ENCODE results near the gene ISCU.

Gene ISCU

GRCh38 chr12:108603743-108604142 is 41.3 kb downstream of the ISCU start:
- DNase-seq (ENCODE audit: low read depth) = no peak

GRCh38 chr12:108604208-108604941 is 42.0 kb downstream of the ISCU start:
- DNase-seq (ENCODE audit: low read depth) = no peak

- DNase-seq (ENCODE audit: low read depth) = no peak
These were observed 42.7 kb downstream of the ISCU start for GRCh38 chr12:108605000-108605689.

- DNase-seq (ENCODE audit: low read depth) = no peak
These were observed 43.5 kb downstream of the ISCU start for GRCh38 chr12:108605690-108606406.

- DNase-seq (ENCODE audit: low read depth) = no peak
These were observed 44.1 kb downstream of the ISCU start for GRCh38 chr12:108606492-108606891.

- no peak for DNase-seq (ENCODE audit: low read depth)
These were observed 45.7 kb downstream of the ISCU start for GRCh38 chr12:108607981-108608600.

GRCh38 chr12:108608616-108609015 is 46.2 kb downstream of the ISCU start:
- DNase-seq (ENCODE audit: low read depth) = no peak

GRCh38 chr12:108609537-108610335 is 47.3 kb downstream of the ISCU start:
- peak; percentile 85 for DNase-seq (ENCODE audit: low read depth)

GRCh38 chr12:108610336-108610815 is 48.0 kb downstream of the ISCU start:
- no peak for DNase-seq (ENCODE audit: low read depth)

GRCh38 chr12:108610856-108611605 is 48.6 kb downstream of the ISCU start:
- no peak for DNase-seq (ENCODE audit: low read depth)

- DNase-seq (ENCODE audit: low read depth) = no peak
These were observed 49.6 kb downstream of the ISCU start for GRCh38 chr12:108611884-108612415.

GRCh38 chr12:108612788-108613282 is 50.4 kb downstream of the ISCU start:
- no peak for DNase-seq (ENCODE audit: low read depth)

- no peak for DNase-seq (ENCODE audit: low read depth)
These were observed 51.2 kb downstream of the ISCU start for GRCh38 chr12:108613548-108613947.

- DNase-seq (ENCODE audit: low read depth) = no peak
These were observed 51.6 kb downstream of the ISCU start for GRCh38 chr12:108614041-108614440.

- DNase-seq (ENCODE audit: low read depth) = no peak
These were observed 52.2 kb downstream of the ISCU start for GRCh38 chr12:108614639-108615038.

GRCh38 chr12:108615918-108616317 is 53.5 kb downstream of the ISCU start:
- no peak for DNase-seq (ENCODE audit: low read depth)

GRCh38 chr12:108616359-108616758 is 54.0 kb downstream of the ISCU start:
- no peak for DNase-seq (ENCODE audit: low read depth)

GRCh38 chr12:108616941-108617858 is 54.8 kb downstream of the ISCU start:
- no peak for DNase-seq (ENCODE audit: low read depth)

Data from fibroblast of the conjunctiva (primary cell).